Measurements from ENCODE around the gene ATP5F1D. TPM values are rescaled to one million over a fixed set of nuclear protein-coding genes. Genes with fewer than 3 reads are reported as not detected.
A peak's percentile ranks its signal among the peaks of the same experiment; 100 is the strongest.

ATP5F1D gene
- total and polyA plus RNA-seq, 2 donors (not counting 1 experiment from before 2014, with no cell fraction given), result 150 to 166 TPM

DNA sequence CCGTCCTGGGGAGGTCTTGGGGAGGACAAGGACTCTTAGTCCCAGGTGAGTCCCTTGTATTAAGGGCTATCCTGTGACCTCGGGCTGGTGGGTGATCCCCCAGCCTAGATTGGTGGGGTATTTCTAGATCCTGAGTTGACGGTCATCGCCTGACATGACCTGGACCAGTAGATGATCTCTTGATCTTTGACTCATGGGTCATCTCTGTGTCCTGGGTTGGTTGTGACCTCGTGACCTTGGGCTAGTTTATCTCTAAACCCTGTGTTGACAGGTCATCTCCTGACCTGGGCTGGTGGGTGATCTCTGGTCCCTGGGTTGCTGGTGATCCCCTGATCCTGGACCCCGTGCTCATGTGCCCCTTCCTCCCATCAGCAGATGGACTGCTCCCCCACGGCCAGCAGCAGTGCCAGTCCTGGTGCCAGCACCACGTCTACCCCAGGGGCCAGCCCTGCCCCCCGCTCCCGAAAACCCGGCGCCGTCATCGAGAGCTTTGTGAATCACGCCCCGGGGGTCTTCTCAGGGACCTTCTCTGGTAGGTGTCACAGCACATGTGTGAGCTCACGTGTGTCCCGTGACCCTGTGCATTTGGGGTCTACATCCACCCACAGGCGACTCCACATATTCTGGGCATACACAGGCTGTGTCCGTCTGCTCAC is 13.1 kb downstream of the ATP5F1D start:
- intact Hi-C loops (cut with micrococcal nuclease), result no loop called here
- no peak overlapping the region for H2AFZ ChIP-seq (ENCODE audit: insufficient read depth, low read depth, low read length, poor library complexity, severe bottlenecking)
- WGBS (ENCODE audit: insufficient coverage), result 94% methylated on average over 20 of the region's 20 CpGs
- H3K27me3 ChIP-seq (replicated peaks in 1 of 4; ENCODE audit: control extremely low read depth in 1 of 4, control insufficient read depth in 3 of 4, insufficient read depth in 4 of 4, low read length in 3 of 4), result no peaks in the 10 kb centered on the region
- POLR2A ChIA-PET, result interaction anchor here (2.8 to 10.7 kb wide), 2 partner anchors 10 to 11 kb away, joined by 23 to 305 read pairs; partner anchors contain the start of gene CIRBP
- H3K9ac ChIP-seq (ENCODE audit: low read length), result no peak overlapping the region
- Mint-ChIP-seq H3K9me3 (ENCODE audit: insufficient read depth) (no peaks in the 10 kb centered on the region), H3K4me1 (peaks cover 60% of the 10 kb centered on the region), H3K4me3 (peak overlapping the region; percentile 52), H3K27me3 (no peaks in the 10 kb centered on the region), H3K27ac (peak overlapping the region; percentile 78)
- H4K20me1 ChIP-seq (ENCODE audit: control insufficient read depth, insufficient read depth, low read length, poor library complexity, severe bottlenecking), result peaks cover 69% of the 10 kb centered on the region
- ATAC-seq (ENCODE audit: low read depth) (no peak), DNase-seq (no peak)
- H3K4me2 ChIP-seq (replicated peaks; ENCODE audit: low read depth, low read length, poor library complexity, severe bottlenecking), result peak overlapping the region; percentile 1
- H3K27ac ChIP-seq (ENCODE audit: low read length in 2 of 2), result no peak overlapping the region
- CTCF ChIA-PET, result interaction anchor here (1.6 to 5.8 kb wide), 3 partner anchors 10 to 14 kb away, joined by 6 to 113 read pairs (median 42); partner anchors contain the start of gene CIRBP
- peaks cover 0 to 50% of the 10 kb centered on the region in 2 experiments for H3K36me3 ChIP-seq (replicated peaks in 1 of 2; ENCODE audit: control extremely low read depth in 1 of 2, control insufficient read depth in 1 of 2, extremely low read depth in 1 of 2, insufficient read depth in 2 of 2, low read length in 1 of 2)
- no peaks in the 10 kb centered on the region for H3K9me3 ChIP-seq (ENCODE audit: control extremely low read depth in 1 of 3, control insufficient read depth in 2 of 3, insufficient read depth in 1 of 3, low read length in 2 of 3)
- no peak for TF ChIP-seq EZH2 (IDR thresholded peaks at IDR 0.05; ENCODE audit: borderline replicate concordance, insufficient read depth, low read depth, low read length, poor library complexity, severe bottlenecking)
- H3K4me3 ChIP-seq (ENCODE audit: control extremely low read depth in 1 of 5, extremely low read depth in 1 of 5, insufficient read depth in 1 of 5, low read depth in 2 of 5, low read length in 4 of 5), result no peak overlapping the region
- H3K79me2 ChIP-seq (ENCODE audit: control insufficient read depth, insufficient read depth, low read length), result peaks cover 74% of the 10 kb centered on the region
- peaks cover 47 to 82% of the 10 kb centered on the region in 2 donors for H3K4me1 ChIP-seq (ENCODE audit: control insufficient read depth in 2 of 2, insufficient read depth in 2 of 2, low read length in 2 of 2)

DNA sequence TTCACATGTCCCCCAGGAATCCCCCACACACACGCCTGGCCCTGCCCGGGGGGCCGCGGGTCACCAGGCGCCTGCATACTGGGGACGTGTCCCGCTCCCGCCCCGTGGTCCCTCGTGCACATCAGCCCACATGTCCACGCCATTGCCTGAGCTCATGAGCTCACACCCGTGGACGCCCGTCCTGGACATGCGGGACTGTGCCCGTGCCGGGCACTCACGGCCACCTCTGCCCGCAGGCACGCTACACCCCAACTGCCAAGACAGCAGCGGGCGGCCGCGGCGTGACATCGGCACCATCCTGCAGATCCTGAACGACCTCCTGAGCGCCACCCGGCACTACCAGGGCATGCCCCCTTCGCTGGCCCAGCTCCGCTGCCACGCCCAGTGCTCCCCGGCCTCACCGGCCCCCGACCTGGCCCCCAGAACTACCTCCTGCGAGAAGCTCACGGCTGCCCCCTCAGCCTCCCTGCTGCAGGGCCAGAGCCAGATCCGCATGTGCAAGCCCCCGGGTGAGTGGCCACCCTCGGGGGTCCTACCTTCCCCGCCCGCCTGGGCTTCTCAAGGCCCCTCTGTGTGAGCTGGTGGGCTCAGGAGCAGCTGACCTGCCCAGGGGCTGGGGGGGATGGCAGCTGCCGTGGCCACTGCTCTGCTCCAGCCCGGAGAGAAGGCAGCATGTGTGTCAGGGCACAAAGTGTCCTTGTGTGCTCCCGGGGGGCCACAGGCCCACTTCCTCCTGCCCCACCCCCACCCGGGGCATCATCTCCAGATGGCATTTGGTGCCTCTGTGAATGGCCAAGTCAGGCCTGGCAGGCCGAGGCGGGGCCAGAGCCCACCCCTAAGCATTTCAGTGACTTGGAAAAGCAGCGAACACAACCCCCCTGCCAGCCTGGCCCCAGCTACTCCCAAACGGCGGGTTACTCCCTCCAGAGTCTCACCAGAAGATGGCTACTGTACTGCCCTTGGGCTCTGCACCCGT is 13.9 kb downstream of the ATP5F1D start:
- no peak for TF ChIP-seq EZH2 (IDR thresholded peaks at IDR 0.05; ENCODE audit: borderline replicate concordance, insufficient read depth, low read depth, low read length, poor library complexity, severe bottlenecking)
- TF ChIP-seq, protein P1, sequence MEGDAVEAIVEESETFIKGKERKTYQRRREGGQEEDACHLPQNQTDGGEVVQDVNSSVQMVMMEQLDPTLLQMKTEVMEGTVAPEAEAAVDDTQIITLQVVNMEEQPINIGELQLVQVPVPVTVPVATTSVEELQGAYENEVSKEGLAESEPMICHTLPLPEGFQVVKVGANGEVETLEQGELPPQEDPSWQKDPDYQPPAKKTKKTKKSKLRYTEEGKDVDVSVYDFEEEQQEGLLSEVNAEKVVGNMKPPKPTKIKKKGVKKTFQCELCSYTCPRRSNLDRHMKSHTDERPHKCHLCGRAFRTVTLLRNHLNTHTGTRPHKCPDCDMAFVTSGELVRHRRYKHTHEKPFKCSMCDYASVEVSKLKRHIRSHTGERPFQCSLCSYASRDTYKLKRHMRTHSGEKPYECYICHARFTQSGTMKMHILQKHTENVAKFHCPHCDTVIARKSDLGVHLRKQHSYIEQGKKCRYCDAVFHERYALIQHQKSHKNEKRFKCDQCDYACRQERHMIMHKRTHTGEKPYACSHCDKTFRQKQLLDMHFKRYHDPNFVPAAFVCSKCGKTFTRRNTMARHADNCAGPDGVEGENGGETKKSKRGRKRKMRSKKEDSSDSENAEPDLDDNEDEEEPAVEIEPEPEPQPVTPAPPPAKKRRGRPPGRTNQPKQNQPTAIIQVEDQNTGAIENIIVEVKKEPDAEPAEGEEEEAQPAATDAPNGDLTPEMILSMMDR (IDR thresholded peaks at IDR 0.05), result no peak
- peak overlapping the region; percentile 78 for H3K27ac Mint-ChIP-seq
- peak overlapping the region; percentile 52 for H3K4me3 Mint-ChIP-seq
- H3K9me3 ChIP-seq (ENCODE audit: control extremely low read depth in 1 of 3, control insufficient read depth in 2 of 3, insufficient read depth in 1 of 3, low read length in 2 of 3), result no peaks in the 10 kb centered on the region
- peaks cover 64% of the 10 kb centered on the region for H4K20me1 ChIP-seq (ENCODE audit: control insufficient read depth, insufficient read depth, low read length, poor library complexity, severe bottlenecking)
- no peak overlapping the region for H3K9ac ChIP-seq (ENCODE audit: low read length)
- H3K9me3 Mint-ChIP-seq (ENCODE audit: insufficient read depth), result no peaks in the 10 kb centered on the region
- CTCF ChIA-PET, result interaction anchor here (0.7 to 5.8 kb wide), 4 partner anchors 9 to 178 kb away, joined by 3 to 113 read pairs (median 24); partner anchors contain the start of gene CIRBP
- peaks cover 66% of the 10 kb centered on the region for H3K4me1 Mint-ChIP-seq
- H3K36me3 ChIP-seq (replicated peaks in 1 of 2; ENCODE audit: control extremely low read depth in 1 of 2, control insufficient read depth in 1 of 2, extremely low read depth in 1 of 2, insufficient read depth in 2 of 2, low read length in 1 of 2), result peaks cover 0 to 50% of the 10 kb centered on the region in 2 experiments
- no peaks in the 10 kb centered on the region for H3K27me3 Mint-ChIP-seq
- ATAC-seq (ENCODE audit: low read depth) (no peak), DNase-seq (no peak)
- H3K27ac ChIP-seq (ENCODE audit: low read length in 2 of 2), result peak overlapping the region in 1 of 2 donors; percentile 30
- peak overlapping the region; percentile 32 for H3K4me2 ChIP-seq (replicated peaks; ENCODE audit: low read depth, low read length, poor library complexity, severe bottlenecking)
- H3K4me1 ChIP-seq (ENCODE audit: control insufficient read depth in 2 of 2, insufficient read depth in 2 of 2, low read length in 2 of 2), result peaks cover 55 to 90% of the 10 kb centered on the region in 2 donors
- POLR2A ChIA-PET, result interaction anchor here (2.8 to 10.7 kb wide), 2 partner anchors 10 to 11 kb away, joined by 23 to 305 read pairs; partner anchors contain the start of gene CIRBP
- WGBS (ENCODE audit: insufficient coverage), result 85% methylated on average over 51 of the region's 52 CpGs
- no peak overlapping the region for H2AFZ ChIP-seq (ENCODE audit: insufficient read depth, low read depth, low read length, poor library complexity, severe bottlenecking)
- H3K27me3 ChIP-seq (replicated peaks in 1 of 4; ENCODE audit: control extremely low read depth in 1 of 4, control insufficient read depth in 3 of 4, insufficient read depth in 4 of 4, low read length in 3 of 4), result no peaks in the 10 kb centered on the region
- intact Hi-C loops (cut with micrococcal nuclease), result no loop called here
- H3K4me3 ChIP-seq (ENCODE audit: control extremely low read depth in 1 of 5, extremely low read depth in 1 of 5, insufficient read depth in 1 of 5, low read depth in 2 of 5, low read length in 4 of 5), result no peak overlapping the region
- peaks cover 70% of the 10 kb centered on the region for H3K79me2 ChIP-seq (ENCODE audit: control insufficient read depth, insufficient read depth, low read length)
